ENCODE results near the gene ILF3. TPM values are rescaled to one million over a fixed set of nuclear protein-coding genes. Genes with fewer than 3 reads are reported as not detected.

The ILF3 gene
- total and polyA plus RNA-seq, 10 of the 15 experiments (the other 5 are each of a cell fraction or from before 2014, with no cell fraction given) = 28.1 to 383 (median 176) TPM

DNA sequence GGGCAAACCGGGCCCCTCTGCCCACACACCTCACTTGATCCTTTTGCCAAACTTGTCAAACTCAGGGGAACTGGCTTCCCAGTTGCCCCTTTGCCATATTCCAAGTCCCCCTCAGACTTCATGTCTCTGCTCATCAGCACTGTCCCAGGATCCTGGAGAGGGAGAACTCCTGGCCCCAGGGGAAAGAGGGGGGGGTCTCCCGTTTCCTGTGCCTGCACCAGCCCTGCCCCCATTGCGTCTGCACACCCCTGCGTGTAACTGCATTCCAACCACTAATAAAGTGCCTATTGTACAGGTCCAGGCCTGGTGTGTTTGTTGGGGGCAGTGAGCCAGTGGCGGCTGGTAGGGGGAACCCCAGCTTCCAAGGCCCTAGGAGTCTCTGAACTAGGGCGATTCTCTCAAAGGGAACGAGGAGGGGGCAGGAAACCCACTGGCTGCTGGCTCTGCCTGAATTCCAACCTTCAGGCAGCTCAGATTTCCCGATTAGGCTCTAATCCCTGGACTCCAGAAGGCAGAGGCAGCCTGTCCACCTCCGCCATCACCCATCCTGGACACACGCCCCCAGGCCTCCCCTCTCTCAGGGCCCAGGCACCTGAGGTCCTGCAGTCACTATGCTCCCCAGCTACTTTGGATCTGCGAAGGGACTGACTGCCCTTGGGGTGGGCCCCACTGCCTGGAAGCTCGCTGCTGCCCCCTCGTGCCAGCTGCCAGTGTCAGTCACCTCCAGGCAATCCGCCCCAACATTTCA is 9.7 kb upstream of the ILF3 start (continued):
- TF ChIP-seq KDM1A (IDR thresholded peaks at IDR 0.05; ENCODE audit: borderline replicate concordance) (no peak), SMAD5 (IDR thresholded peaks at IDR 0.05; ENCODE audit: low read depth) (no peak)

DNA sequence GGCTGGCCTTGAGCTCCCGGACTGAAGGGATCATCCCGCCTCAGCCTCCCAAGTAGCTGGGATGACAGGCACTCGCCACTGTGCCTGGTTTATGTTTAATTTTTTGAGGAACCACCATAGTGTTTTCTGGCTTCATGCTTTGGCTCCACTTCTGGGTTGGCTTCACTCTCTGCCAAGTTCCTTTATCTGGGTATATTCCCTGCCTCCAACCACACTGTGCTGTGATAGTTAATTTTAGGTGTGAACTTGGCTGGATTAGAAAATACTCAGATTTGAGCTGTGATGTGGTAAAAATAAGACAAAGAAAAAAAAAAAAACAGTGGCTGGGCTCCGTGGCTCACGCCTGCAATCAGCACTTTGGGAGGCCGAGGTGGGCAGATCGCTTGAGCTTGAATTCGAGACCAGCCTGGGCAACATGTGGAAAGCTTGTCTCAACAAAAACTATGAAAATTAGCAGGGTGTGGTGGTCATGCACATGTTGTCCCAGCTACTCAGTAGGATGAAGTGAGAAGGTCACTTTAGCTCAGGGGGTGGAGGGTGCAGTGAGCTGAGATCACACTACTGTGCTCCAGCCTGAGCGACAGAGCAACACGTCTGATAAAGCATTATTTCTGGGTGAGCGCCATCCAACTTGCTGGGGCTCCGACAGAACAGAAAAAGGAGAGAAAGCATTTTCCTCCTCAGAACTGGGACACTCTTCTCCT is 7.5 kb upstream of the ILF3 start:
- ChIA-PET CTCF (interaction anchor here (0.6 to 12.8 kb wide), 16 partner anchors 10 to 169 kb away, joined by 3 to 397 read pairs (median 4); partner anchors contain the start of gene QTRT1), RAD21 (ENCODE audit: unreplicated experiment) (interaction anchor here (0.6 to 12.9 kb wide), 5 partner anchors 9 to 139 kb away, joined by 3 to 250 read pairs (median 3); partner anchors contain the start of gene QTRT1), POLR2A (interaction anchor here (0.6 to 4.1 kb wide), 5 partner anchors 9 to 814 kb away, joined by 3 to 24 read pairs (median 5); no protein-coding TSS in a partner anchor), SMC1A (ENCODE audit: uncharacterized antibody, unreplicated experiment) (interaction anchor here (0.6 to 15.7 kb wide), 8 partner anchors 12 to 375 kb away, joined by 3 to 252 read pairs (median 12); partner anchors contain the start of gene QTRT1)
- H3K4me2 ChIP-seq (ENCODE audit: control insufficient read depth, insufficient read depth) = no peak overlapping the region
- H3K4me1 ChIP-seq (ENCODE audit: control insufficient read depth, insufficient read depth, low read length) = no peaks in the 10 kb centered on the region
- no peak for DNase-seq (ENCODE audit: low read depth, low spot score)
- no TSS peak for BruUV-seq (replicated peaks)
- H3K4me3 ChIP-seq = no peak overlapping the region
- H3K36me3 ChIP-seq (ENCODE audit: control insufficient read depth in 2 of 2, insufficient read depth in 2 of 2, low read length in 1 of 2) = peaks cover under 1 to 4% of the 10 kb centered on the region in 2 experiments; a peak in 3 of 4 replicates
- WGBS (ENCODE audit: insufficient coverage, insufficient replicate concordance, low lambda C conversion rate, missing lambda C conversion rate) = 86% methylated on average over 12 of the region's 12 CpGs
- TF ChIP-seq SMARCA5 (IDR thresholded peaks at IDR 0.05) = no peak
- no peak for TF ChIP-seq RUNX3 (IDR thresholded peaks at IDR 0.05; ENCODE audit: low read length)
- TF ChIP-seq ZNF207 (IDR thresholded peaks at IDR 0.05; ENCODE audit: borderline replicate concordance) = no peak
- no peak for TF ChIP-seq ZSCAN29 (IDR thresholded peaks at IDR 0.05)
- no peak for TF ChIP-seq CBFB (IDR thresholded peaks at IDR 0.05; ENCODE audit: low read depth)
- no peak for TF ChIP-seq SMAD1 (IDR thresholded peaks at IDR 0.05; ENCODE audit: low read depth, partially characterized antibody)
- no peak overlapping the region for H3K9ac ChIP-seq (ENCODE audit: control insufficient read depth, insufficient read depth, low read length)
- H3K9me3 ChIP-seq (replicated peaks; ENCODE audit: control insufficient read depth, insufficient read depth, low read length) = no peaks in the 10 kb centered on the region
- ATAC-seq = no peak
- FAIRE-seq = no peak
- no peaks in the 10 kb centered on the region for H3K27me3 ChIP-seq (replicated peaks in 1 of 2; ENCODE audit: control insufficient read depth in 2 of 2, insufficient read depth in 2 of 2, low read length in 1 of 2)
- no peak overlapping the region for H2AFZ ChIP-seq (ENCODE audit: control insufficient read depth, low read depth, low read length)
- H3K27ac ChIP-seq (ENCODE audit: control insufficient read depth, insufficient read depth) = no peak overlapping the region
- in situ Hi-C loops (cut with MboI) = no loop called here
- H3K79me2 ChIP-seq (ENCODE audit: control insufficient read depth, insufficient read depth, low read length) = no peaks in the 10 kb centered on the region
- H4K20me1 ChIP-seq (ENCODE audit: control insufficient read depth, insufficient read depth) = no peaks in the 10 kb centered on the region
- intact Hi-C loops (cut with micrococcal nuclease; ENCODE audit: unreplicated experiment) = no loop called here
